Activated CD4-positive, alpha-beta T cell treated with anti-CD3 and anti-CD28 coated beads, Interleukin-2, Interleukin-4, amounts not matched to agents 100 ng/mL and 50 ng/mL, durations not matched to agents 16 hours and 8 hours (primary cell): ENCODE measurements around the gene CTSW.
"Not testable (repeated sequence)": the region's sequence is repeated elsewhere in the genome, so short reads cannot be mapped to it uniquely, and the experiment has no call there.

Experiments
- DNase-seq: peaks from one replicate; pipeline ENCODE4 v3.0.0-alpha.2; 2020; ENCODE audit warnings: low spot score

The CTSW gene, protein sequence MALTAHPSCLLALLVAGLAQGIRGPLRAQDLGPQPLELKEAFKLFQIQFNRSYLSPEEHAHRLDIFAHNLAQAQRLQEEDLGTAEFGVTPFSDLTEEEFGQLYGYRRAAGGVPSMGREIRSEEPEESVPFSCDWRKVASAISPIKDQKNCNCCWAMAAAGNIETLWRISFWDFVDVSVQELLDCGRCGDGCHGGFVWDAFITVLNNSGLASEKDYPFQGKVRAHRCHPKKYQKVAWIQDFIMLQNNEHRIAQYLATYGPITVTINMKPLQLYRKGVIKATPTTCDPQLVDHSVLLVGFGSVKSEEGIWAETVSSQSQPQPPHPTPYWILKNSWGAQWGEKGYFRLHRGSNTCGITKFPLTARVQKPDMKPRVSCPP

GRCh38 chr11:65879617-65880016 is at the start of gene CTSW:
Gene CTSW (plus strand): TSS chr11:65879837. CDS start chr11:65879855, 18 bp downstream.
- DNase-seq, result no peak

- not testable (repeated sequence) for DNase-seq
Observed at GRCh38 chr11:65832231-65832630, 47.4 kb upstream of the CTSW start.

DNA sequence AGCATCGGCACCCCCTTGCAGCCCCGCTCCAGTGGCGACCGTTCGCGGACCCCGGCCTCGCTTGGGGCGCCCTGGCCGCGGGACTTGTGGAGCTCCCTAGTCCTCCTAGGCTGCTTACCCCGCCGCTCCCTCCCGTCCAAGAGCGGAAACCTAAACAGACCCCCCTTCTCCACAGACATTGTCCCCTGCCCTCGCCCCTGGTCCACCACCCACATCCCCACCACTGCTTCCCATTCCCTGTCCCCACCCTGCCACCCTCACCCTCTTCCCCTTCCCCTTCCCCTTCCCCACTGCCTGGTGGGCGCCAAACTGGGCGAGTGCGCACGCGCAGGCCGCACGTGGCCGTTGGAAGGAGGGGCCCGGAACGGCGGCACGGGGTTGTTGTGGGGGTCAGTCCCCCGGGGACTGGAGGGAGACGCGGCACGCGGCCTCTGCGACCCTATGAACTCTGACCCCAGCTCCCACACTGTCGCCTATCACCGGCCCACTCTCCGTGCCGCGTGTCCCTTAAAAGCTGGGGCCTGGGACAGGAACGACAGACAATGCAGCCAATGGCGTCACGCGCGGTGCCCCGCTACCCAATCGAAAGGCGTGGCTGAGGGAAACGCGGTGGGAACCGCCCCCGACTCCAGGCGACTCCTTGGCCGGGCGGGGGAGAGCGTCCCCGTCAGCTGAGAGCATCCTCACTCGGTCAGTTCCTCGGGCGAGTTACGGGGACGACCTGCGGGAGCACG is 46.2 kb upstream of the CTSW start, which contains the start of gene SNX32:
TSS of gene SNX32 (plus strand) at position 667 of the 734 bp plus-strand sequence. CDS start 103 bp downstream, outside the sequence.
- peak; percentile 95 for DNase-seq

- no peak for DNase-seq
Observed at GRCh38 chr11:65834202-65834601, 45.4 kb upstream of the CTSW start.

- DNase-seq, result no peak
Observed at GRCh38 chr11:65842144-65842543, 37.5 kb upstream of the CTSW start.

DNA sequence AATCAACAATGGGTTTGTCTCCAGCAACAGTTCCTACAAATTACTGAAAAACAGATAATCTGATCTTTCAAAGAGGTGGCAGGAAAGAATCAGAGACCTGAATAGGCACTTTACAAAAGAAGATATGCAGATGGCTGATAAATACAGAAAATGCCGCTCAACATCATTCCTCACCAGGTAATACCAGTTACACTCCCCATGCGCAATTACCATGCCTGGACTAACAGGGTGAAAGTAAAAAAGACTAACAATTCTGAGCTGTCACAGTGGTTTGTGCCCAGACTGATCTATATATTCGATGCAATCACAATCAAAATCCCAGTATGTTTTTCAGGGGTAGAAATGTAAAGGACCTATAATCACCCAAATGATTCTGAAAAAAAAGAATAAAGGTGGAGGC is 35.8 kb upstream of the CTSW start:
- DNase-seq, result no peak

- no peak for DNase-seq
Observed at GRCh38 chr11:65844231-65844872, 35.3 kb upstream of the CTSW start.

GRCh38 chr11:65847746-65848145 is 31.9 kb upstream of the CTSW start:
- DNase-seq, result no peak

- not testable (repeated sequence) for DNase-seq
Observed at GRCh38 chr11:65848693-65849092, 30.9 kb upstream of the CTSW start.

DNA sequence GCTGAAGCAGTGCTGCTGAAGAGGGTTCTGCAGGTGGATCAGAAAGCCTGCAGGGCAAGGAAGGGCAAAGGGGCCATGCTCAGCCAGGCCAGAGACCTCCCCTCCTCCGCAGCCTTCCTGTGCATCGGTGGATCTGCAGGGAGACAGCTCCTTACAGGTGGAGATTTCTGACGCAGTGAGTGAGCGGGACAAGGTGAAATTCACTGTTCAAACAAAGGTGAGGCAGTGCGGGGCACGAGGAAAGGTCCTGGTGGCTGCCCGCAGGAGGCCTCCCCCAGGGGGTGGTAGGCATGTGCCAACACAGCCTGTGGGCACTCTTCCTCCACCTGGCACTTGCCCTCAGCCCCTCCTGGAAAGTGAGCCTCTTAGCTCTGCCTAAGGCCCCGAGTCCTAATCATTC is 30.3 kb upstream of the CTSW start:
- DNase-seq, result no peak

GRCh38 chr11:65849771-65850216 is 29.8 kb upstream of the CTSW start:
- no peak for DNase-seq

- DNase-seq, result no peak
Observed at GRCh38 chr11:65850217-65851082, 29.2 kb upstream of the CTSW start.

DNA sequence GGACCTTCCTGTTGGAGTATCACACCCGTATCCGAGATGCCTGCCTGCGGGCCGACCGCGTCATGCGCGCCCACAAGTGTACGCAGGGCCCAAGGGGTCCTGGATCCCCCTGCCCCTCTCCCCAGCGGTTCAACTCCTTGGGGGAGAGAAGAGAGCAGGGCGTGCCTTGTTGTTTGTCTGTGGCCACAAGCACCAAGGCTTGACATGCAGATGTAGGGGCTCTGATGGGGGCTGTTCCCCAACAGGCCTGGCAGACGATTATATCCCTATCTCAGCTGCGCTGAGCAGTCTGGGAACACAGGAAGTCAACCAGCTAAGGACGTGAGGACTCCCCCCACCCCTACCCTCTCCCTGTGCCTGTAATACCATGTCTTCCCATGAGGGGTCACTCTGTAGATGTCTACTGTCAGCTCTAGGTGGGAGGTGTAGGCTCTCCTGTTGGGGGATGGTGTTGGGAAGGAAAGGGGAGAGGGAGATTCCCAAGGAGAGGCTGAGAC is 28.5 kb upstream of the CTSW start:
- DNase-seq, result no peak

DNA sequence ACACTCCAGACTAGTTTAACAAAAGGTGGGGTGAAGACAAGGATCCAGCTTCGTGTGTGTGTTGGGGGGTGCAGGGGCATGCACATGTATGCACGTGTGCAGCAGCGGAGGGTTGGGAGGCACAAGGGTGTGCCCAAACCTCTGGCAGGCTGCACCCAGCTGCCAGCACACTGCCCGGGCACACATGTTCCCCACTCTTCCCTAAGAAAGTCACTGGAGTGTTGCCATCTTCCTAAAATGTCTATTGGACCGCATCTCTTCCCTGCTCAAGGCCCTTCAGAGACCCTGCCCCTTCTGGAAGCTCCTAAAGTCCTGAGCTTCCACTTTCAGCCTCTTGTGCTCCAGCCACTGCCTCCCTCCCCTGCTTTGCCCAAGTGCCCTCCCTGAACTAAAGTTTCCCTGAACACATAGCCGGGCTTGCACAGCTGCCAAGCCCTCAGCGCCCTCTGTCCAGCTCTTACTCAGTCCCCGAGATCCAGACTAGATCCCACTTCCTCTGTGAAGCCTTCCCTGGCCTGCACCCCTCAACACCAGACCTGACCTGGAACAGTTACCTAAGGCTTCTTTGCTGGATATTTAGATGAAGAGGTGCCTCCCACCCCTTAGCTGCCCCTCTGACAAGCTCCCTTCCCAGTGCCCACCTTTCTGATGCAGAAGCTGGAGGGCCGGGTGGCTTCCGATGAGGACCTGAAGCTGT is 27.7 kb upstream of the CTSW start:
- DNase-seq, result no peak

DNA sequence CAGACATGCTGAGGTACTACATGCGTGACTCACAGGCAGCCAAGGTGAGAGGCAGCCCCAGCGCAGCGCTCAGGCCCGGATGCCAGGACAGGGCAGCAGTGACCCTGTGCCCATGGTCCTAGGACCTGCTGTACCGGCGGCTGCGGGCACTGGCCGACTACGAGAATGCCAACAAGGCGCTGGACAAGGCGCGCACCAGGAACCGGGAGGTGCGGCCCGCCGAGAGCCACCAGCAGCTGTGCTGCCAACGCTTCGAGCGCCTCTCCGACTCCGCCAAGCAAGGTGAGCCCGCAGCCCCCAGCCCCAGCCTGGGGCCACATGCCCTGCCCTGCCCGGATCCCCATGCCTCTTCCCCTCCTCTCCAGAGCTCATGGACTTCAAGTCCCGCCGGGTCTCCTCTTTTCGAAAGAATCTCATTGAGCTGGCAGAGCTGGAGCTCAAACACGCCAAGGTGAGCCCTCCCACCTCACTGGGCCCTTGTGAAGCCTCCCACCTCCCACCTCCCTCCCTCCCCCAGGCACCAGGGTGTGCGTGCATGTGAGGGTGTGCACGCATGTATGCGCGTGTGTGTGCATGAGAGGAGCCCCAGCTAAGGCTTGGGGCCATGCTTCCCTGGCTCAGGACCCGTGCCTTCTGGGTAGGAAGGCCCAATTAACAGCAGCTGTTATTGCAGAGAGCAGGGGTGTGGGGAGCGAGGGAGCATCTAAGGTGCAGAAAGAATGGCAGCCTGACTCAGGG is 27.0 kb upstream of the CTSW start:
- DNase-seq, result no peak

DNA sequence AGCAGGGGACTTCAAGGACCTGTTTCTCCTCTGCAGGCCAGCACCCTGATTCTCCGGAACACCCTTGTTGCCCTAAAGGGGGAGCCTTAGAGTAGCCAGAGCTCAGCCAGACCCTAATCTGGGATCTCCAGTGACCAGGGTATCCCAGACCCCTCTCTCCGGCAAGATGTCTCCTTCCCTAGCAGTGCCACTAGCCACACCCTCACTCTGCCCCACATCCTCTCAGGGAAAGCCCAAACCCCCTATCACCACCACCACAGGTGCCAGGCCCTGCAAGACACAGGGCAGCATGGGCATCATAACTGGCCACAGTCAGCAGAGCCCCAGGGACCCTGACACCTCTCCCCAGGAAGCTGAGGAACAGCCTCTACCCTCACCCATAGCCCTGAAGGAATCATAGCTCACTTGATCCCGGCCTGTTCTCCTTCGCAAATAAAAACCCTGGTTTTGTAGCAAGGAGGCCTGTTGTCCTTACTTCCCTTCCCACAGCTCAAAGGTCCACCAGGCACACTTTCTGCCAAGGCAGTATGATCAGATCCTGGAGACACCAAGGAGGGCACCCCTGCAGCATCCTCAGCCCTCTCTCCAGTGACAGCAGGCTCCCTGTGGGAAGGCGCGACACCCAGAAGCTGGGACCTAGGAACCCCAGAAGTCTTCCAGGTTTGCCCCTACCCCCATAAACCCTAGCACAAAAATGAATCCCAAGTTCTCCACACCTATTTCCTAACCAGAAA is 26.2 kb upstream of the CTSW start:
- DNase-seq, result no peak

DNA sequence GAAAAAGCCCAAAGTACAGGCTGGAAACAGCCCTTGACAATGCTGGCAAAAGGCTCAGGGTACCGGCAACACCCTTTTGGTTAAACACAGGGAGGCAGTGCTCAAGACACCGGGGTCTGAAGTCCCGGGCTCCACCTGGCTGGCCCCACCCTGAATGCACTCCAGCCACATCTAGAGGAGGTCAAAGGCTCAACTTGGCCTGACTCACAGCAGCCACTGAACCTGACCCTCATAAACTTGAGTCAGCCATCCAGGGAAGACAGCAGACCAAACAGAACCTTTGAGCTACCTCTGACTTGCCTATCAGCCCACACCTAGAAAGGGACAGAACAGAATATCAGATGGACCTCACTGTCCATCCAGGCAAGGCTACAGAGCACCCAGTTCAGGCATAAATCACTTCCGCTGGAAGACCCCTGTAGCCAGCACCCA is 25.5 kb upstream of the CTSW start:
- no peak for DNase-seq

GRCh38 chr11:65854852-65855837 is 24.5 kb upstream of the CTSW start:
- DNase-seq, result no peak
